Measurements from ENCODE around the gene FLNC.

GRCh38 chr7:128788446-128789412 is 41.5 kb upstream of the FLNC start:
- TF ChIP-seq POLR2A (IDR thresholded peaks at IDR 0.05) (no peak), CTCF (IDR thresholded peaks at IDR 0.05) (no peak)
